ENCODE results near the gene ABTB1.
A peak's percentile ranks its signal among the peaks of the same experiment; 100 is the strongest.
"Not testable (repeated sequence)": the region's sequence is repeated elsewhere in the genome, so short reads cannot be mapped to it uniquely, and the experiment has no call there.

The ABTB1 gene

GRCh38 chr3:127688416-127689265 is 15.9 kb downstream of the ABTB1 start:
- no peak for DNase-seq

DNA sequence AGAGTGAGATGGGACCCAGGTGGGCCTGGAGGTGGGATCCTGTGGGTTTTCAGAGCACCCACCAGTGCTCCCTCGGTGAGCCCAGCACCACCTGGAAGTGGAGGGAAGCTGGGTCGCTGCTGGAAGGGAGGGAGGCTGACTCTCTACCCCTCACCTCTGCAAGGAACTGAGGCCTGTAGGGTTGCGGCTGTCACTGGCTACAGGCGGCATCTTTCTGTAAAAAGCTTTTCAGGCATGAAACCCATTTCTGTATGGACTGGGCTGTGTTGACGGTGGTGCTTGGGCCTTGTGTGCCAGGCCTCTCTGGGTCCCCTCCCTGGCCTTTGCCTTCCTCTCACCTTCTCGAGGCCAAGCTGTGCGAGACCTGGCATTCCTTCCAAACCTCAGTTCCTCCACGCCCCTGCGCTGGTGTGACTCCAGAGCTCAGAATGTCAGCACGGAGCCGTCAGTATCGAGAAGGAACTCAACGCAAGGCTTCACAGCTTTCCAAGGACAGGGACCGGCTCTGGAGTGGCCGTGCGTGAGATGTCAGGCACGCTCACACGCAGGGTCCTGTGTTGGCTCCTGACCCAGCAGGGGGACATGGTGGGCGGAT is 16.6 kb downstream of the ABTB1 start:
- no peak for DNase-seq

GRCh38 chr3:127690106-127690505 is 17.4 kb downstream of the ABTB1 start:
- no peak for DNase-seq

GRCh38 chr3:127690823-127691452 is 18.2 kb downstream of the ABTB1 start:
- DNase-seq, result peak; percentile 33

- DNase-seq, result no peak
Measured at GRCh38 chr3:127691489-127691888, 18.7 kb downstream of the ABTB1 start.

GRCh38 chr3:127691974-127692373 is 19.2 kb downstream of the ABTB1 start:
- DNase-seq, result no peak

- no peak for DNase-seq
Measured at GRCh38 chr3:127692501-127693335, 20.0 kb downstream of the ABTB1 start.

DNA sequence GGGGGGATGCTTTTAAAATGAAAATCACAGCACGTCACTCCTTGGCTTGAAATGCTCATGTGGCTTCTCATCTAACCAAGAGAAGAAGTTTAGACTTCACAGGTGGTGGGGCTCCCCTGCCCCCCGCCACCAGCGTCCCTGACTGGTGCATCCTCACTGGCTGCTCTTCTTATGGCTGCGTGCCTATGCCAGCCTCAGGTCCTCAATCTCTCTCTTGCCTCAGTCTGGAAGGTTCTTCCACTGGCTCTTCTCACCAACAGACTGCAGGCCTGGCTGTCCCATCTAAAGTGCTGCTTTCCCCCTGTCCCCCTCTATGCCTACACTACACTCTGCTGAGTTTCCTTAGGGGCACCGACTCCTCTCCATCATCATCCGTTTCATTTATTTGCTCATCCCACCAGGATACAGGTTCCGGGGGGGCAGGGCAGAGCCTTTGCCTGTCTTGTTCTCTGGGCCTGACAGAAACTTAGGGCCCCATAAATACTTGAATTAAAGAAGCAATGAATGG is 20.6 kb downstream of the ABTB1 start:
- DNase-seq, result no peak

- DNase-seq, result peak; percentile 42
Measured at GRCh38 chr3:127694467-127695215, 21.9 kb downstream of the ABTB1 start.

DNA sequence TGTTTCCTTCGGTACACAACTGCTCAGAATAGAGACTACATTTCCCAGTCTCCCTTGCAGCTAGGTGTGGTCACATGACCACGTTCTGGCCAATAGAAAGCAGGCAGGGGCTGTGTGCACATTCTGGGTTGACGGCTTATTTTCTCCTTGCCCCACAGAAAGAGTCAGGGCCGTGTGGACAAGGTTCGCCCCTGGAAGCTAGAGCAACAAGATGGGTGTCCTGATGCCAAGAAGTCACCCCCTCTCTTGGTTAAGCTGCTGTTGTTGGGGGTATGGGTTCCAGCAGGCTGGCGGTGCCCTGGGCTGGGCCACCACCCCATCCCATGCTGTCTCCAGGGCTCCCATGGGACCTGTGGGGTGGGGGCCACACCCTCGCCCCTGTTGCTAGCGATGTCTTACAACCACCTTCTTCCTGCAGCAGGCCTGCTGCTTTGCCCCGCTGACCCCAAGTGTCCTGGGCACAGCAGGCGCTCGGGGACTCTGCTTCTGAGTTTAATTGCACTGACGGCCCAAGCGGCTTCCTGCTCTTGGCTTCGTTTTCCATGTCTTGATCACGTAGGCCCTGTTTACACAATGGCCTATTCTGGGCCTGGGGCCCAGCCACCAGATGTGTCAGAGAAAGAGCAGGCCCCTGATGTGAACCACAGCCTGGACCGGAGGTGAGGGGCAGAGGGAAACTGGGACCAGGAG is 24.9 kb downstream of the ABTB1 start:
- DNase-seq, result peak; percentile 56

DNA sequence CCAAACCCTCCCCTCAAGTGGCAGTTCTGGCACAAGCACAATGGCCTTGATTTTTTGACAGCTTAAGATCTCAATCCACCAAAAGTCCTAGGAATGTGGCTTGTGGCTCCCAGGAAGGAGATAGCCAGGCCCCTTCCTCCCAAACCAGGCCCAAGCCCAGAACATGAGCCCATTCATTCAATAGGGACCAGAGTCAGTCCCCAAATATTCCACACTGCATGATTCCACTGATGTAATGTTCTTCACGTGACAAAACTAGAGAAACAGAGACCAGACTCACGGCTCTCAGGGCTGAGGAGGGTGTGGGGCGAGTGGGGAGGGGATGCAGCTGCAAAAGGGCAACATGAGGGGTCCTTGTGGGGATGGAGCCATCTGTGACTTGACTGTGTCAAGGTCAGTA is 25.5 kb downstream of the ABTB1 start:
- no peak for DNase-seq

- no peak for DNase-seq
Measured at GRCh38 chr3:127698691-127699415, 26.1 kb downstream of the ABTB1 start.

- no peak for DNase-seq
Measured at GRCh38 chr3:127699416-127700300, 26.9 kb downstream of the ABTB1 start.

GRCh38 chr3:127700406-127700805 is 27.7 kb downstream of the ABTB1 start:
- DNase-seq, result no peak

GRCh38 chr3:127701280-127701911 is 28.6 kb downstream of the ABTB1 start:
- DNase-seq, result no peak

GRCh38 chr3:127702151-127702578 is 29.4 kb downstream of the ABTB1 start:
- no peak for DNase-seq

- DNase-seq, result not testable (repeated sequence)
Measured at GRCh38 chr3:127704840-127705239, 32.1 kb downstream of the ABTB1 start.

GRCh38 chr3:127706312-127706711 is 33.6 kb downstream of the ABTB1 start:
- no peak for DNase-seq

DNA sequence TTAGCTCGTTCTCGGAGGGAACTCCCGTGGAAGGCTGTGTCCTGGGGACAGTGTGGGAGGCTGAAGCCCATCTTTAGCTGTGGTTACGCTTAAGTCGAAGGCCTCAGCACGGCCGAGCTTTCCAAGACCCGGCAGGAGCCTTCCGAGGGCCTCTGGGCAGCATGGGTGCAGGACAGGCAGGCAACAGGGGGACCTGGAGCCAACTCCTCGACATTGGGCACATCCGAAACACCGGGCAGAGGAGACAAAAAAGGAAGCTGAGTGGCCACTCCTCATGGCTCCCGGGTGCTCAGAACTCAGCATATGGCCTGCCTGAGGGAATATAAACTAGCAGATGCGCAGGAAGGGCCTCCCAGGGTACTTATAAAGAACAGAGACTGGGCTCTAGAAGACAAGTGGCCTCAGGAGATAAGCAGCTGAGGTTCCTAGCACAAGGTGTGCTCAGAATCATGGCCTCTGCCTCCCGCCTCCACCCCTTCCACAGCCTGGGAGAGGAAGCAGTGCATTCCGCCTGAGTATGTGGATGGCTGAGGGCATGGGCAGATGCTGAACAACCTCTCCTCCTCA is 34.1 kb downstream of the ABTB1 start:
- no peak for DNase-seq
